ENCODE measurements around the gene SFXN5. TPM values are rescaled to one million over a fixed set of nuclear protein-coding genes. Genes with fewer than 3 reads are reported as not detected.

SFXN5 gene
- polyA plus RNA-seq, 2 of the 4 experiments (the other 2 are of a cell fraction): 16.7 to 19.6 TPM

DNA sequence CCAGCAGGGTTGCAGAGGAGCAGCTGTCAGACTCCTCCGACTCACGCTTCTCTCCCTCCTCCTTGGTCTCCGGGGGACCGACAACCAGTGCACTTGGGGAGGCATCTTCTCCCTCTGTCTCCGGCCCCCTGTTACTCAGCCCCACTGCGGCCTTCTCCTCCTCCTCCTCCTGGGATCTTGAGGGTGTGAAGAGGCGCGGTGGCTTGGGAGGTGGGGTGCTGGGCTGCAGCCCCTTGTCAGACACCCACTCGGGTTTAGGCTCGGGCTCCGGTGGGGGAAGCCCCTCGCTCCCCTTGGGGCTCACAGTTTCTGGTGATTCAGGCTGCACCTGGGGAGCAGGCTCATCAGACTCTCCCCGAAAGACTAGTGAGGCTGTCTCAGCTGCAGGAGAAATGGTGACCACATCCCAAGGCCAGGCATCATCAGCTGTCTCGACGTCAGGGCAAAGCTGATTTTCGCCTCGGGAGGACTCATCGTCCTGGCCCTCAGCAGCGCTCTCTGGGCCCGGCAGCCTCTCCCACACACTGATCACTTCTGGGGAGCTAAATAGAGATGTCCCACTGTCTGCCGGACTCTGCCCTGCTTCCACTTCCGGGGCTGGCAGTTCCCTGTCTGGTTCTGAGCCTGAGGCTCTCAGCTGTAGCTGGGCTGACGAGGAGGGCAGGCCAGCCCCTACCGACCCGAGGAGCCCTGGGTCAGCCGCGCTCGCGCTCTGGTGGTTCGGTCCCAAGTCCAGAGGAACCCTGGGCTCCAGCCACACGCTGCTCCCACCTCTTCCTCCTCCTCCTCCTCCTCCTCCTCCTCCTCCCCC lies 9.0 kb upstream of the SFXN5 start:
- TF ChIP-seq, protein P1, sequence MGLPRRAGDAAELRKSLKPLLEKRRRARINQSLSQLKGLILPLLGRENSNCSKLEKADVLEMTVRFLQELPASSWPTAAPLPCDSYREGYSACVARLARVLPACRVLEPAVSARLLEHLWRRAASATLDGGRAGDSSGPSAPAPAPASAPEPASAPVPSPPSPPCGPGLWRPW (IDR thresholded peaks at IDR 0.05): no peak
- no peak for TF ChIP-seq NPAS2 (CRISPR knock-in tag; IDR thresholded peaks at IDR 0.05; ENCODE audit: borderline replicate concordance)
- no peak for TF ChIP-seq POLR2A (IDR thresholded peaks at IDR 0.05; ENCODE audit: low read length)
- TF ChIP-seq MYC (IDR thresholded peaks at IDR 0.05; ENCODE audit: borderline replicate concordance, low read length): no peak
- no peak for TF ChIP-seq RCOR1 (IDR thresholded peaks at IDR 0.05; ENCODE audit: low read depth, low read length)
- TF ChIP-seq CEBPB (IDR thresholded peaks at IDR 0.05): no peak
- TF ChIP-seq TFCP2L1 (CRISPR knock-in tag; IDR thresholded peaks at IDR 0.05): no peak
- TF ChIP-seq FOSB (CRISPR knock-in tag; IDR thresholded peaks at IDR 0.05): no peak
- TF ChIP-seq JUNB (IDR thresholded peaks at IDR 0.05): no peak
- TF ChIP-seq, protein P2, sequence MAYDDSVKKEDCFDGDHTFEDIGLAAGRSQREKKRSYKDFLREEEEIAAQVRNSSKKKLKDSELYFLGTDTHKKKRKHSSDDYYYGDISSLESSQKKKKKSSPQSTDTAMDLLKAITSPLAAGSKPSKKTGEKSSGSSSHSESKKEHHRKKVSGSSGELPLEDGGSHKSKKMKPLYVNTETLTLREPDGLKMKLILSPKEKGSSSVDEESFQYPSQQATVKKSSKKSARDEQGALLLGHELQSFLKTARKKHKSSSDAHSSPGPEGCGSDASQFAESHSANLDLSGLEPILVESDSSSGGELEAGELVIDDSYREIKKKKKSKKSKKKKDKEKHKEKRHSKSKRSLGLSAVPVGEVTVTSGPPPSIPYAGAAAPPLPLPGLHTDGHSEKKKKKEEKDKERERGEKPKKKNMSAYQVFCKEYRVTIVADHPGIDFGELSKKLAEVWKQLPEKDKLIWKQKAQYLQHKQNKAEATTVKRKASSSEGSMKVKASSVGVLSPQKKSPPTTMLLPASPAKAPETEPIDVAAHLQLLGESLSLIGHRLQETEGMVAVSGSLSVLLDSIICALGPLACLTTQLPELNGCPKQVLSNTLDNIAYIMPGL (CRISPR knock-in tag; IDR thresholded peaks at IDR 0.05; ENCODE audit: borderline replicate concordance): no peak
- TF ChIP-seq, protein P3, sequence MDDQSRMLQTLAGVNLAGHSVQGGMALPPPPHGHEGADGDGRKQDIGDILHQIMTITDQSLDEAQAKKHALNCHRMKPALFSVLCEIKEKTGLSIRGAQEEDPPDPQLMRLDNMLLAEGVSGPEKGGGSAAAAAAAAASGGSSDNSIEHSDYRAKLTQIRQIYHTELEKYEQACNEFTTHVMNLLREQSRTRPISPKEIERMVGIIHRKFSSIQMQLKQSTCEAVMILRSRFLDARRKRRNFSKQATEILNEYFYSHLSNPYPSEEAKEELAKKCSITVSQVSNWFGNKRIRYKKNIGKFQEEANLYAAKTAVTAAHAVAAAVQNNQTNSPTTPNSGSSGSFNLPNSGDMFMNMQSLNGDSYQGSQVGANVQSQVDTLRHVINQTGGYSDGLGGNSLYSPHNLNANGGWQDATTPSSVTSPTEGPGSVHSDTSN (IDR thresholded peaks at IDR 0.05): no peak
- no peak for TF ChIP-seq KDM1A (IDR thresholded peaks at IDR 0.05; ENCODE audit: low read depth)
- no peak for TF ChIP-seq EP300 (IDR thresholded peaks at IDR 0.05)
- TF ChIP-seq, protein P4, sequence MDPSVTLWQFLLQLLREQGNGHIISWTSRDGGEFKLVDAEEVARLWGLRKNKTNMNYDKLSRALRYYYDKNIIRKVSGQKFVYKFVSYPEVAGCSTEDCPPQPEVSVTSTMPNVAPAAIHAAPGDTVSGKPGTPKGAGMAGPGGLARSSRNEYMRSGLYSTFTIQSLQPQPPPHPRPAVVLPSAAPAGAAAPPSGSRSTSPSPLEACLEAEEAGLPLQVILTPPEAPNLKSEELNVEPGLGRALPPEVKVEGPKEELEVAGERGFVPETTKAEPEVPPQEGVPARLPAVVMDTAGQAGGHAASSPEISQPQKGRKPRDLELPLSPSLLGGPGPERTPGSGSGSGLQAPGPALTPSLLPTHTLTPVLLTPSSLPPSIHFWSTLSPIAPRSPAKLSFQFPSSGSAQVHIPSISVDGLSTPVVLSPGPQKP (IDR thresholded peaks at IDR 0.05; ENCODE audit: low read depth, low read length): no peak
- no peak overlapping the region for H3K27ac ChIP-seq
- ChIA-PET CTCF (interaction anchor here (0.9 to 18.7 kb wide), 7 partner anchors 17 to 187 kb away, joined by 3 to 500 read pairs (median 22); partner anchors contain the start of gene RAB11FIP5), POLR2A (interaction anchor here (1.5 kb wide), 1 partner anchor 9 kb away, joined by 3 read pairs; the partner anchor contains the start of gene SFXN5)
- H3K9me3 ChIP-seq: no peaks in the 10 kb centered on the region
- 89% methylated on average over 31 of the region's 31 CpGs for WGBS (ENCODE audit: missing lambda C conversion rate)
- FAIRE-seq (no peak), ATAC-seq (no peak), DNase-seq (ENCODE audit: low read depth in 1 of 2, low spot score in 1 of 2) (no peak)
- H3K4me1 ChIP-seq: no peaks in the 10 kb centered on the region
- no peak overlapping the region for H3K4me2 ChIP-seq
- no peak overlapping the region for H3K4me3 ChIP-seq

DNA sequence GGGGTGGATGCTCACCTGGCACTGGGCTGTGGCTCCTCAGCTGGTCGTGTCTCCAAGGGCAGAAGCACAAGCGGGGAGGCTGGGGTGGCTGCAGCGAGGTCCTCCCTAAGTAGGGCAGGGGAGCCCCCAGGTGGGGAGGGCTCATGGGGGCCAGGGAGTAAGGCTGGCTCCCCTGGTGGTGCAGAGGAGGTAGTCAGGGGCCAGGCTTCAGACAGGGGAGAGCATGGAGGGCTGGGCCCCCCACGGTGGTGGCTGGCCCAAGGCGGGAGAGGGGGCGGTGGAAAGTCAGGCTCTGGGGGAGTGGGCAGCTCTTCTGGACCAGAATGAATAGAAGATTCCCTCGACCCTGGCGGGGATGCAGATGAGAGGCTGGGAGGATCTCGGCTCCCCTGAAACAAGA lies 8.1 kb upstream of the SFXN5 start:
- Histone ChIP-seq H3K4me1 (no peaks in the 10 kb centered on the region), H3K9me3 (no peaks in the 10 kb centered on the region), H3K4me3 (no peak overlapping the region), H3K4me2 (no peak overlapping the region), H3K27ac (no peak overlapping the region)
- DNase-seq (ENCODE audit: low read depth in 1 of 2, low spot score in 1 of 2) (no peak), ATAC-seq (no peak), FAIRE-seq (no peak)
- ChIA-PET CTCF (interaction anchor here (1.0 to 18.7 kb wide), 7 partner anchors 15 to 186 kb away, joined by 4 to 500 read pairs (median 22); partner anchors contain the start of gene RAB11FIP5), POLR2A (interaction anchor here (1.5 kb wide), 1 partner anchor 8 kb away, joined by 3 read pairs; the partner anchor contains the start of gene SFXN5)
- WGBS (ENCODE audit: missing lambda C conversion rate): 89% methylated on average over 9 of the region's 9 CpGs
- no peak for TF ChIP-seq CHD2 (IDR thresholded peaks at IDR 0.05; ENCODE audit: low read length, partially characterized antibody)
- TF ChIP-seq PHF8 (IDR thresholded peaks at IDR 0.05; ENCODE audit: borderline replicate concordance, low read depth): no peak
- no peak for TF ChIP-seq FOSB (CRISPR knock-in tag; IDR thresholded peaks at IDR 0.05)
- no peak for TF ChIP-seq HDAC2 (IDR thresholded peaks at IDR 0.05)
- TF ChIP-seq ZC3H11A (IDR thresholded peaks at IDR 0.05): no peak
- TF ChIP-seq RNF2 (IDR thresholded peaks at IDR 0.05; ENCODE audit: borderline replicate concordance, low read depth): no peak
- no peak for TF ChIP-seq MAFK (IDR thresholded peaks at IDR 0.05; ENCODE audit: partially characterized antibody)
- TF ChIP-seq CHD4 (IDR thresholded peaks at IDR 0.05; ENCODE audit: borderline replicate concordance): no peak
- no peak for TF ChIP-seq POLR2AphosphoS2 (conservative IDR thresholded peaks at IDR 0.05; ENCODE audit: low read length)
- no peak for TF ChIP-seq RAD21 (conservative IDR thresholded peaks at IDR 0.05 in 1 of 2, IDR thresholded peaks at IDR 0.05 in 1 of 2)
- TF ChIP-seq HOXB13 (CRISPR knock-in tag; IDR thresholded peaks at IDR 0.05; ENCODE audit: low read depth): no peak
- no peak for TF ChIP-seq TFCP2L1 (CRISPR knock-in tag; IDR thresholded peaks at IDR 0.05)
- TF ChIP-seq, protein P5, sequence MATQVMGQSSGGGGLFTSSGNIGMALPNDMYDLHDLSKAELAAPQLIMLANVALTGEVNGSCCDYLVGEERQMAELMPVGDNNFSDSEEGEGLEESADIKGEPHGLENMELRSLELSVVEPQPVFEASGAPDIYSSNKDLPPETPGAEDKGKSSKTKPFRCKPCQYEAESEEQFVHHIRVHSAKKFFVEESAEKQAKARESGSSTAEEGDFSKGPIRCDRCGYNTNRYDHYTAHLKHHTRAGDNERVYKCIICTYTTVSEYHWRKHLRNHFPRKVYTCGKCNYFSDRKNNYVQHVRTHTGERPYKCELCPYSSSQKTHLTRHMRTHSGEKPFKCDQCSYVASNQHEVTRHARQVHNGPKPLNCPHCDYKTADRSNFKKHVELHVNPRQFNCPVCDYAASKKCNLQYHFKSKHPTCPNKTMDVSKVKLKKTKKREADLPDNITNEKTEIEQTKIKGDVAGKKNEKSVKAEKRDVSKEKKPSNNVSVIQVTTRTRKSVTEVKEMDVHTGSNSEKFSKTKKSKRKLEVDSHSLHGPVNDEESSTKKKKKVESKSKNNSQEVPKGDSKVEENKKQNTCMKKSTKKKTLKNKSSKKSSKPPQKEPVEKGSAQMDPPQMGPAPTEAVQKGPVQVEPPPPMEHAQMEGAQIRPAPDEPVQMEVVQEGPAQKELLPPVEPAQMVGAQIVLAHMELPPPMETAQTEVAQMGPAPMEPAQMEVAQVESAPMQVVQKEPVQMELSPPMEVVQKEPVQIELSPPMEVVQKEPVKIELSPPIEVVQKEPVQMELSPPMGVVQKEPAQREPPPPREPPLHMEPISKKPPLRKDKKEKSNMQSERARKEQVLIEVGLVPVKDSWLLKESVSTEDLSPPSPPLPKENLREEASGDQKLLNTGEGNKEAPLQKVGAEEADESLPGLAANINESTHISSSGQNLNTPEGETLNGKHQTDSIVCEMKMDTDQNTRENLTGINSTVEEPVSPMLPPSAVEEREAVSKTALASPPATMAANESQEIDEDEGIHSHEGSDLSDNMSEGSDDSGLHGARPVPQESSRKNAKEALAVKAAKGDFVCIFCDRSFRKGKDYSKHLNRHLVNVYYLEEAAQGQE (IDR thresholded peaks at IDR 0.05): no peak
